Cardiac fibroblast (primary cell): Measurements from ENCODE around the gene NCOA5.

Experiments used
- DNase-seq, 2 donors: peaks; one replicate each; pipeline versions ENCODE4 v3.0.0 to v3.0.0-alpha.2; 2010; ENCODE audit warnings: low read depth in 2 of 2
- H3K4me3 ChIP-seq, 2 donors: replicated peaks in 1 of 2; 1 replicate in 1 of 2; 2 replicates in 1 of 2; pipeline ENCODE4 v1.5.1; 2011; ENCODE audit warnings: low read depth in 2 of 2, low read length in 2 of 2, mild to moderate bottlenecking in 2 of 2, moderate library complexity in 1 of 2
- TF ChIP-seq, protein P1 (sequence below): IDR thresholded peaks from one replicate; pipeline ENCODE4 v1.5.1; 2011; ENCODE audit warnings: low read depth, mild to moderate bottlenecking, low read length, inconsistent platforms

NCOA5 gene

DNA sequence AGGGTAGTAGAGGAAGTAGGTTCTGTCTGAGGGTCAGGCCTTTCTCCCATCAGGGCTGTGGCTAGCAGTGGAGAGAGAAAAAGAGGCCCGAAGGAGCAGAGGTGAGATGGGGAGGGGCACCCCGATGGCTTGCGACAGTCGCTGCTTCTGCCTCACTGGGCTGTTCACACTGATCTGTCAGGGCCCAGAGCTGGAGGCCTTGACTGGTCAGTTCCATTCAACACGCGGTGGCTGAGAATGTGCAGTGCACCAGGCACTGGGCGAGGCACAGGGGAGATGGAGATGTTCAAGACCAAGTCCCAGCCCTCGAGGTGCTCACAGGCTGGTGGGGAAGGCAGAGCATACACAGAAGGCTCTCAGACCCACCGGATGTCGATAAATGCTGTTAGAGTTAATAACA is 39.3 kb downstream of the NCOA5 start:
- TF ChIP-seq, protein P1, sequence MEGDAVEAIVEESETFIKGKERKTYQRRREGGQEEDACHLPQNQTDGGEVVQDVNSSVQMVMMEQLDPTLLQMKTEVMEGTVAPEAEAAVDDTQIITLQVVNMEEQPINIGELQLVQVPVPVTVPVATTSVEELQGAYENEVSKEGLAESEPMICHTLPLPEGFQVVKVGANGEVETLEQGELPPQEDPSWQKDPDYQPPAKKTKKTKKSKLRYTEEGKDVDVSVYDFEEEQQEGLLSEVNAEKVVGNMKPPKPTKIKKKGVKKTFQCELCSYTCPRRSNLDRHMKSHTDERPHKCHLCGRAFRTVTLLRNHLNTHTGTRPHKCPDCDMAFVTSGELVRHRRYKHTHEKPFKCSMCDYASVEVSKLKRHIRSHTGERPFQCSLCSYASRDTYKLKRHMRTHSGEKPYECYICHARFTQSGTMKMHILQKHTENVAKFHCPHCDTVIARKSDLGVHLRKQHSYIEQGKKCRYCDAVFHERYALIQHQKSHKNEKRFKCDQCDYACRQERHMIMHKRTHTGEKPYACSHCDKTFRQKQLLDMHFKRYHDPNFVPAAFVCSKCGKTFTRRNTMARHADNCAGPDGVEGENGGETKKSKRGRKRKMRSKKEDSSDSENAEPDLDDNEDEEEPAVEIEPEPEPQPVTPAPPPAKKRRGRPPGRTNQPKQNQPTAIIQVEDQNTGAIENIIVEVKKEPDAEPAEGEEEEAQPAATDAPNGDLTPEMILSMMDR, result no peak
- no peak for DNase-seq
- H3K4me3 ChIP-seq, result no peak overlapping the region

DNA sequence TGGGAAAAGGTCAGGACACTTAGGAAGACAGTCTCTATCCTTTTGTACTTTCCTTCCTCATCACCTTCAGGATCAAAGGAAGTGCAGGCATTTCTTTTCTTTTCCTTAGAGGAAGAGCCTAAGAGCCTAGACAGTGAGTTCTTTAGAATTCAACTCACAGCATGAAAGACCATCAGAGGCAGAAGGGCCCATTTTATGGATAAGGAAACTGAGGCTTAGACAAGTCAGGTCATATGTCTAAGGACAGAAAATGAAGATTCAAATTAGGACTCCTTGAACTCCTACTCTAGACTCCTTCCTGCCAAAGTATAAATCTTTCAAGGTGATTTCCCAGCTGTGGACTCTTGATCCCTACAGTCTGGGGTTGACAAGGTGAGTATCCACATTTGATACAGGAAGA is 39.9 kb downstream of the NCOA5 start:
- no peak overlapping the region for H3K4me3 ChIP-seq
- no peak for DNase-seq
- TF ChIP-seq, protein P1, result no peak

DNA sequence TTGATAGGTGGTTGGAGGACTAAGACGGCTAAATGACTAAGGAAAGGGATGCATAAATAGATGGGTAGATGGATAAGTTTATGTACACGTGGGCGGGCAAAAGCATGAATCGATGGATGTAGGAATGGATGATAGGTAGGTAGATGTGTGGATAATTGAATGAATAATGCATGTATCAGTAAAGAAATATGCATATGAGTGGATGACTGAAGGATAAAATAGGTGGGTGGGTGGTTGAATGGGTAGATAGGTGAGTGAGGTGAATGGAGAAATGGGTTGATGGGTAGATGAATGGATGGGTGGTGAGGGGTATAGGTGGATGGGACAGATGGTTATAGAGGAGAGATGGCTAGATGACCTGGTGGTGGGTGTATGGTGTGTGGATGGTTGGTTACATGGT is 40.6 kb downstream of the NCOA5 start:
- H3K4me3 ChIP-seq, result no peak overlapping the region
- DNase-seq, result no peak
- TF ChIP-seq, protein P1, result no peak

DNA sequence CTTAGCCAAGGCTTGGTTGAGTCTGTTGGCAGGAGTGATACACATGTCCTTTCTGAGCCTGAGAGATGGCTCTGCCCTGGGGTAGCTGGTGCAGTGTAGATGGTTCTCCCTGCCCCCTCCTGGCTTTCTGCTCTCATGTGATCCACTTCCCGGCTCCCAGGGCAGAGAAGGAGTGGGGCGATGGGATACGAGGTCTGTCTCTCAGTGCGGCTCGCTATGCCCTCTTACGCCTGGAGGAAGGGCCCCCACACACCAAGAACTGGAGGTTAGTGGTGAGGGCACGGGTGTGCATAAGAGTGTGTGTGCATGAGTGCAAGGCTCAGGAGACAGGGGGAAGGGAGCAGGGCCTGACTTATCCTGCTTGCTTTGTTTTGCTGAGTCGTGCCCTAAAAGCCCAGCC is 41.9 kb downstream of the NCOA5 start:
- TF ChIP-seq, protein P1, result no peak
- H3K4me3 ChIP-seq, result no peak overlapping the region
- no peak for DNase-seq

DNA sequence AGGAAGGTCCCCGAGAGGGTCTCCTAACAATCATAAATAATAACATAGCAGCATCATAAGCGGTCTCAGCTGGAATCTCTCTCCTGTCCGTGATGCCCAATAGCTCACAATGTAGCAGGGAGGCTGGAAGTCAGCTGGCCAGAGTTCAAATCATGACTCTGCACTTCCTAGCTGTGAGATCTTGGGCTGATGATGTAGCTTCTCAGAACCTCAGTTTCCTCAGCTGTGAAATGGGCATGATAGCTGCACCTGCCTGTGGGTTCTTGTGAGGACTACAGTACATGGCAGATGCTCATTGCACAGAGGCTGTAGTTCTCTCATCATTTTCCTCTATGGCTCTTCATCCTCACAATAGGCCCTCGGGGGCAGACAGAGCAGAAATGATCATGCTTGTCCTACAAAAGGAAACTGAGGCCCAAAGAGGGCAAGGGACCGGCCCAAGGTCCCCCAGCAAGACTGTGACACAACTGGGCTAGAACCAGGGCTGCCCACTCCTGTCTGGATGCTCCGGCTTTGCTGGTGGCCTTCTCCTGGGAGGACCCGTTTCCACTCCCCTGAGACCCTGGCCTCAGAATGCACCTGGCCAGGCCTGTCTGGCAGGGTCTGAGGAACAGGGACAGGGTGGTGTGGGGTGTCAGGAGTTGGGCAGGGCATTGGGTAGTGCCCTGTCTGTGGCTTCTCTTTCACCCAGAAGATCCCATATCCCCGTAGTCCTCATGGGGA is 43.0 kb downstream of the NCOA5 start:
- TF ChIP-seq, protein P1, result no peak
- H3K4me3 ChIP-seq, result no peak overlapping the region
- DNase-seq, result no peak

DNA sequence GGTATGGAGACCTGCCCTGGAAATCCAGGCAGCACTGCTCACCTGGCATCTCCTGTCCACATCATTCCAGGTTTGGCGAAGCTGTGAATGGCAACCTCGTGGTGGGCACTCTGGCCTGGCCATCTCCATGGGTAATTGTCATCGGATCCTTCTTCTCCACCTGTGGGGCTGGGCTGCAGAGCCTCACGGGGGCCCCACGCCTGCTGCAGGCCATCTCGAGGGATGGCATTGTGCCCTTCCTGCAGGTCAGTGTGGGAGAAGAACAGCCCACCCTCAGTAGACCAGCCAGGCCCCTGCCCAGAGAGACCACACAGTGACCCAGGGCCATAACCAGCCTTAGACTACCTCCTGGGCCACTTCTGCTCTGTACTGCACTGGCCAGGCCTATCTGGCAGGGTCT is 44.9 kb downstream of the NCOA5 start:
- no peak overlapping the region for H3K4me3 ChIP-seq
- no peak for DNase-seq
- TF ChIP-seq, protein P1, result no peak

DNA sequence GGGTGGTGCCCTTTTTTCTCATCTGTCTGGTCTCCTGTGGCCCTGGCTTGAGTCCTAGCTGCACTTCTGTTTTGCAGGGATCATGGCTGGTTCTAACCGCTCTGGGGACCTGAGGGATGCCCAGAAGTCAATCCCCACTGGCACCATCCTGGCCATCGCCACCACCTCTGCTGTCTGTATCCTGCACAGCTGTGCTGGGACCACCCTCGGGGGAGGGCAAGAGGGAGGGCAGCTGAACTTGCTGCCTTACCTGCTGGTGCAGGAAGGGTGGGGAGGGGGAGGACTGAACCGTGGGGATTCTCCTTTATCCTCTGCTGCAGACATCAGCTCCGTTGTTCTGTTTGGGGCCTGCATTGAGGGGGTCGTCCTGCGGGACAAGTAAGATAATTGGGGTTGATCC is 46.2 kb downstream of the NCOA5 start:
- no peak overlapping the region for H3K4me3 ChIP-seq
- DNase-seq, result no peak
- TF ChIP-seq, protein P1, result no peak
